HL-60 (cell line): ENCODE results near the gene BRD3OS.

Experiments used
- DNase-seq, 2 experiments: peaks; one replicate each; pipeline ENCODE4 v3.0.0-alpha.2; 2010 to 2020; ENCODE audit warnings: low read depth in 1 of 2, low spot score in 1 of 2
- H3K27ac ChIP-seq: fragments of 250-450 bp; sonication (Bioruptor Pico); replicated peaks from 2 replicates; pipeline ENCODE4 v1.5.1; 2020; ENCODE audit warnings: mild to moderate bottlenecking, moderate library complexity
- H3K27me3 ChIP-seq: fragments of 250-450 bp; sonication (Bioruptor Pico); 2 replicates; pipeline ENCODE4 v1.5.1; 2021; ENCODE audit warnings: mild to moderate bottlenecking, moderate library complexity; ENCODE audit not compliant: insufficient read depth, poor library complexity, severe bottlenecking
- H3K4me3 ChIP-seq: replicated peaks from 2 replicates; pipeline ENCODE4 v1.5.1; 2011; ENCODE audit warnings: mild to moderate bottlenecking, control low read depth, low read length; ENCODE audit not compliant: insufficient read depth
- CTCF ChIP-seq: IDR thresholded peaks from one replicate; pipeline ENCODE4 v1.5.1; 2011; ENCODE audit warnings: low read length, control low read depth, inconsistent platforms; ENCODE audit not compliant: insufficient read depth
- GABPA ChIP-seq: IDR thresholded peaks from 2 replicates; pipeline ENCODE4 v1.6.1; 2012; ENCODE audit warnings: low read depth
- POLR2AphosphoS5 ChIP-seq: IDR thresholded peaks from 2 replicates; pipeline ENCODE4 v1.6.1; 2012; ENCODE audit warnings: low read depth
- SPI1 ChIP-seq: IDR thresholded peaks from 2 replicates; pipeline ENCODE4 v1.6.1; 2012; ENCODE audit warnings: low read depth, mild to moderate bottlenecking, borderline replicate concordance
- TF ChIP-seq, protein P1 (sequence below): IDR thresholded peaks from 2 replicates; pipeline ENCODE4 v1.6.1; 2012; ENCODE audit warnings: low read depth; ENCODE audit not compliant: insufficient replicate concordance

BRD3OS gene

GRCh38 chr9:133979273-133979920, 45.9 kb upstream of the BRD3OS start:
- DNase-seq: no peak

GRCh38 chr9:133979921-133980863, 45.1 kb upstream of the BRD3OS start:
- H3K27ac ChIP-seq: no peak overlapping the region

More at GRCh38 chr9:133979273-133979920, 45.9 kb upstream of the BRD3OS start:
- H3K4me3 ChIP-seq: no peak overlapping the region
- TF ChIP-seq CTCF (no peak), POLR2AphosphoS5 (no peak), SPI1 (no peak), GABPA (no peak)
- TF ChIP-seq, protein P1, sequence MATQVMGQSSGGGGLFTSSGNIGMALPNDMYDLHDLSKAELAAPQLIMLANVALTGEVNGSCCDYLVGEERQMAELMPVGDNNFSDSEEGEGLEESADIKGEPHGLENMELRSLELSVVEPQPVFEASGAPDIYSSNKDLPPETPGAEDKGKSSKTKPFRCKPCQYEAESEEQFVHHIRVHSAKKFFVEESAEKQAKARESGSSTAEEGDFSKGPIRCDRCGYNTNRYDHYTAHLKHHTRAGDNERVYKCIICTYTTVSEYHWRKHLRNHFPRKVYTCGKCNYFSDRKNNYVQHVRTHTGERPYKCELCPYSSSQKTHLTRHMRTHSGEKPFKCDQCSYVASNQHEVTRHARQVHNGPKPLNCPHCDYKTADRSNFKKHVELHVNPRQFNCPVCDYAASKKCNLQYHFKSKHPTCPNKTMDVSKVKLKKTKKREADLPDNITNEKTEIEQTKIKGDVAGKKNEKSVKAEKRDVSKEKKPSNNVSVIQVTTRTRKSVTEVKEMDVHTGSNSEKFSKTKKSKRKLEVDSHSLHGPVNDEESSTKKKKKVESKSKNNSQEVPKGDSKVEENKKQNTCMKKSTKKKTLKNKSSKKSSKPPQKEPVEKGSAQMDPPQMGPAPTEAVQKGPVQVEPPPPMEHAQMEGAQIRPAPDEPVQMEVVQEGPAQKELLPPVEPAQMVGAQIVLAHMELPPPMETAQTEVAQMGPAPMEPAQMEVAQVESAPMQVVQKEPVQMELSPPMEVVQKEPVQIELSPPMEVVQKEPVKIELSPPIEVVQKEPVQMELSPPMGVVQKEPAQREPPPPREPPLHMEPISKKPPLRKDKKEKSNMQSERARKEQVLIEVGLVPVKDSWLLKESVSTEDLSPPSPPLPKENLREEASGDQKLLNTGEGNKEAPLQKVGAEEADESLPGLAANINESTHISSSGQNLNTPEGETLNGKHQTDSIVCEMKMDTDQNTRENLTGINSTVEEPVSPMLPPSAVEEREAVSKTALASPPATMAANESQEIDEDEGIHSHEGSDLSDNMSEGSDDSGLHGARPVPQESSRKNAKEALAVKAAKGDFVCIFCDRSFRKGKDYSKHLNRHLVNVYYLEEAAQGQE: no peak
- no peaks in the 10 kb centered on the region for H3K27me3 ChIP-seq
- H3K27ac ChIP-seq: no peak overlapping the region

GRCh38 chr9:133980864-133981588, 44.3 kb upstream of the BRD3OS start:
- no peak overlapping the region for H3K27ac ChIP-seq
- no peak for DNase-seq
- TF ChIP-seq CTCF (no peak), SPI1 (no peak), POLR2AphosphoS5 (no peak), GABPA (no peak)
- TF ChIP-seq, protein P1: no peak

More at GRCh38 chr9:133979921-133980863, 45.1 kb upstream of the BRD3OS start:
- TF ChIP-seq CTCF: no peak
- TF ChIP-seq SPI1: no peak
- no peak for TF ChIP-seq GABPA
- no peak for TF ChIP-seq POLR2AphosphoS5
- Histone ChIP-seq H3K4me3 (no peak overlapping the region), H3K27me3 (no peaks in the 10 kb centered on the region)
- DNase-seq: no peak

More at GRCh38 chr9:133980864-133981588, 44.3 kb upstream of the BRD3OS start:
- H3K27me3 ChIP-seq: no peaks in the 10 kb centered on the region
- H3K4me3 ChIP-seq: no peak overlapping the region
